Activated CD8-positive, alpha-beta T cell treated with anti-CD3 and anti-CD28 coated beads, Interleukin-2, amount 10 ng/mL, durations not matched to agents 7 days and 5 days (primary cell): ENCODE measurements around the gene CDH13. TPM values are rescaled to one million over a fixed set of nuclear protein-coding genes. Genes with fewer than 3 reads are reported as not detected.

ENCODE experiments used
- ATAC-seq: fragments of 150-1000 bp; cut with Tn5 transposase; one replicate; pipeline ENCODE4 v1.10.0; 2021; ENCODE audit warnings: moderate library complexity
- CTCF ChIA-PET: fragments of 350-600 bp; sonication (Branson Sonifier 250); formaldehyde crosslinking; loops from one replicate; lab custom pipeline; 2021; ENCODE audit warnings: antibody characterized with exemption; lab: Charles Lee
- POLR2A ChIA-PET: fragments of 350-600 bp; sonication (Branson Sonifier 250); formaldehyde crosslinking; loops from one replicate; lab custom pipeline; 2021; ENCODE audit warnings: antibody characterized with exemption; lab: Charles Lee
- DNase-seq: peaks from one replicate; pipeline ENCODE4 v3.0.0-alpha.2; 2020
- H3K27ac Mint-ChIP-seq: one replicate; pipeline ENCODE4 v1.8.0; 2021; ENCODE audit warnings: mild to moderate bottlenecking, mixed read lengths
- H3K27me3 Mint-ChIP-seq: one replicate; pipeline ENCODE4 v1.8.0; 2021; ENCODE audit warnings: low read depth, mixed read lengths
- H3K36me3 Mint-ChIP-seq: one replicate; pipeline ENCODE4 v1.8.0; 2021; ENCODE audit warnings: low read depth, mixed read lengths
- H3K4me1 Mint-ChIP-seq: one replicate; pipeline ENCODE4 v1.8.0; 2021; ENCODE audit warnings: low read depth, mixed read lengths
- H3K4me3 Mint-ChIP-seq: one replicate; pipeline ENCODE4 v1.8.0; 2021; ENCODE audit warnings: mild to moderate bottlenecking, mixed read lengths
- H3K9me3 Mint-ChIP-seq: one replicate; pipeline ENCODE4 v1.8.0; 2022; ENCODE audit warnings: mixed read lengths; ENCODE audit not compliant: insufficient read depth
- total RNA-seq, 2 experiments: library from RNA; stranded (reverse); gene quantifications; one replicate each; pipeline ENCODE4 v1.2.3, GENCODE V29; 2021

Gene CDH13
- total RNA-seq, 2 experiments from 2014 or later, result not detected

DNA sequence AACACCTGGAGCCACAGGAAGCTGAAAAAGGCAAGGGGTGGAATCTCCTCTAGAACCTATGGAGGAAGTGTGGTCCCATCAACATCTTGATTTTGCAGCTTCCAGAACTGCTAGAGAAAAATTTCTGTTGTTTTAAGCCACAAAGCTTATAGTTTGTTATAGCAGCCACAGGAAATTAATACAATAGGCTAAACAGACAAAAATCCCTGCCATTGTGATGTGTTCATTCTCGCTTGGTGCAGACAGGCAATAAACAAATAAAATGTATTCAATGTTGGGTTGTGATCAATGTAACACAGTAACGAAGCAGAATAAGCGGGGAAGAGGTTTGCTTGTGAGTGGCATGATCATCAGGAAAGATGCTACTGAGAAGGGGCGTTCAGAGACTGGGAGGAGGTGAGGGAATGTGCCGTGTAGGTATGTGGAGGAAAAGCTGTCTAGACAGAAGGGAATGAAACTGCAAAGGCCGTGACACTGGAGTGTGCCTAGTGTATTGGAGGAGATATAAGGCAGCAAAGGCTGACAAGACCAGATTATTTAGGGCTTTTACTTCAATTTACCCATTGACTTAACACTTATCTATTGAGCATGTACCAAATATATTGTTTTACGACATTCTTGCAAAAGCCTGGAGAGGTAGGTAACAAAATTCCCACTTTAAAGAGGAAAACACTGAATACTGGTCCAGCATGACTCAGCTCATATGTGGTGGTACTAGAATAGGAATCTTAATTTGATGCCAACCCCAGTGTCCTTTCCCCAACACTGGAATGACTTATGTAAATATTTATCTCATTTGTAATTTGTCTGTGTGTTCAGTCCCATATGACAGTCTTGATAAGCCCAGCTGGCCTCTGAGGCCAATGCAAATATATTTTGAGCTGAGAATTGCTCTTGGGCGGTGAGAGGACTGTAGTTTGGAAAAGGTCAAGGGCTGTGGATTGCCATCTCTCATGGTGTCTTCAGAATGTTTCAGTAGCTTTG lies 375.9 kb downstream of the CDH13 start:
- Mint-ChIP-seq H3K27me3 (no peaks in the 10 kb centered on the region), H3K4me1 (no peaks in the 10 kb centered on the region), H3K9me3 (no peaks in the 10 kb centered on the region), H3K36me3 (no peaks in the 10 kb centered on the region), H3K4me3 (no peak overlapping the region), H3K27ac (no peak overlapping the region)
- POLR2A ChIA-PET, result no interaction called here
- CTCF ChIA-PET, result interaction anchor here (0.6 kb wide), 1 partner anchor 155 kb away, joined by 3 read pairs; no protein-coding TSS in a partner anchor
- DNase-seq (no peak), ATAC-seq (no peak)

DNA sequence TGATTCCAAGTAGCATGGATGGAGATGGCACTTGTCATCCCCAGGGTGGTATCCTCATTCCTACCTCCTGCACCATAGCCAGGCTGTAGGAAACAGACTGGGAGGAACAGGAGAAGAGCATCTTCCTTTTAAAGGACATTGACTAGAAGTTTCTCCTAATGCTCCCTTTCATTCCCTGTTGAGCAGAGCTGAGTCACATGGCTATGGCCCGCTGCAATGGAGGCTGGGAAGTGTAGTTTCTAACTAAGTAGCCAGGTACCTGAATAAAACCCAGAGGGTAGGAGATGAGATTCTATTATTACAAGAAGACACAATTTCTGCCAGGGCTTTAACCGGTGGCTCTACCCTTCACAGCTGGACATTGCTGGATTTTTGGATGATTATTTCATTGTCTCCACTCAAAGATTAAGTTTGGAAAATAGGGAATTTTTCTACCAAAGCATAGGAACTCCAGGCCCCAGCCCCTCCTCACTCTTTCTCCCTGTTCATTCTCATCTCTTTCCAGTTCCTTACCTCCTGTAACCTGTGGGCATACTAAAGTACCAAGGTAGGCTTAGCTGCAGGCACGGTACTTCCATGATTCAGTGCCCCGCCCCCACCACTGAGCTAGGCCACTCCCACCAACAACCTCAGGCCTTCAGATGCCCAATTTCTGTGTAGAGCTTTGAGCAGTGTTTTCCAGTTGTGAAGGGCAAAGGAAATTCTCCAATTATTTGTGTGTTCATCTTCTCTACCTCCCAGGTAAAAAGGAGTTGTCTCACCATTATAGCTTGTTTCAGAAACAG lies 378.3 kb downstream of the CDH13 start:
- H3K4me1 Mint-ChIP-seq, result no peaks in the 10 kb centered on the region
- no peaks in the 10 kb centered on the region for H3K9me3 Mint-ChIP-seq
- ChIA-PET CTCF (no interaction called here), POLR2A (no interaction called here)
- H3K4me3 Mint-ChIP-seq, result no peak overlapping the region
- no peaks in the 10 kb centered on the region for H3K27me3 Mint-ChIP-seq
- ATAC-seq (no peak), DNase-seq (no peak)
- no peaks in the 10 kb centered on the region for H3K36me3 Mint-ChIP-seq
- H3K27ac Mint-ChIP-seq, result no peak overlapping the region

DNA sequence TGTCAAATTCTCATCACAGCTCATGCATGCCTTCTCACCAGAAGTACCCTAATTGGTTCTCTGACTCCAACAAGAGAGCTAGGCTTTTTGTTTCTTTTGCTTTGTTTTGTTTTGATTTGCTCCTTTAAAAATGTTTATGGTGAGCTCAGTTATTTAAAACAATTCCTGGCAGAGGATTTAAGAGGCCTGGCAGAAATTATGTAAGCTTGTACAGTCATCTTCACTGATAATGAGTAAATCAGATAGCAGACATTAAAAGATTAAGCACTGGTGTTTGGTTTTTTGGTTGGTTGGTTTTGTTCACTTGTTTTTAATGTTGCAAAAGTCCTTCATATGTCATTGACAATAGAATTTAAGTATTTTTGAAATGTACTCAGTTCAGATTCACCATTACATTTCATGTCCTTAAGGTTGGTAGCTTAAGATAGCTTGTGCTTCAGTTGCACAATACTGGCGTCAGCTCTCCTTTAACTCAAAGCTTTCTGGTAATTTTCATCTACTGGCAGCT lies 378.9 kb downstream of the CDH13 start:
- ATAC-seq (no peak), DNase-seq (no peak)
- H3K9me3 Mint-ChIP-seq, result no peaks in the 10 kb centered on the region
- H3K4me1 Mint-ChIP-seq, result no peaks in the 10 kb centered on the region
- H3K4me3 Mint-ChIP-seq, result no peak overlapping the region
- H3K27me3 Mint-ChIP-seq, result no peaks in the 10 kb centered on the region
- no peak overlapping the region for H3K27ac Mint-ChIP-seq
- POLR2A ChIA-PET, result no interaction called here
- CTCF ChIA-PET, result no interaction called here
- no peaks in the 10 kb centered on the region for H3K36me3 Mint-ChIP-seq

DNA sequence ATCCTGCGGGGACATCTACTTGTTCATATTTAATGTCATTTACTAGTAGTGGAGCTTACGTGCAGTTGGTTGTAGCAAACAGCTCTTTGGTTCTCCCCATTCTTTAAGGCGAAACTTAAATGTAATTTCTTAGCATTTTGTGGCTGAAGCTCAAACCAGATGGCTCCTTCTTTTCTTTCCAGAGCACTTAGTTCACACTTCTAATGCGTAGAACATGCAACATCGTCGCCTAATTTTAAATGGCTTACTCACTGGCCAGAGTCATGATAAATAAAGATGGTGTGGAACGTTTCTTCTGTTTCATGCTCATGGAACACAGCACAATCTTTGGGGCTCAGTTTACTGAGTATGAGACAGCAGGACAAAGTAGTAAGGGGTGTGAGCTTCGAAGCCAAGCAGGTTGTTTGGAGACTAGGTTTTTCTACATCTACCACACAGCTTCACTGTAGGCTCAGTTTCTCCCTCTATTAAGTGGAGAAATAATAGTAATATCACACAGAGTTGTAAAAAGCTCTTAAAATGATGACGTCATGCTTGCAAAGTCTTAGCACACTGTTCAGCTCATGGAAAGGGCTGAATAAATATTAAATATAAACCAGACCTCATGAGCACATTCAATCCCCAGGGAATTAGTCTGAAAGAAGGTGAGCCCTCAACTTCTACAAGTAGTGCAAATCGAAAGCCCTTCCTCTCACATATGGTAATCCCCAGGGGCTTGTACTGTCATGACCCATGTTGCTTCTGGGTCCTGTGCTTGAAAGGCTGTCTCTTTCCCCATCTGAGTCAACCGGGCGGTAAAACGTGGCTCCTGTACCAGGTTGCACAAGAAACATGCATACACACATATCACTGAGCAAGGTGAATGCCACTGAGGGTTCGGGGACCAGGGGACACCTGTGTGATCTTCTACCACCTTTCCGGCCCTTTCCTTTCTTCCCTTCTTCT lies 384.3 kb downstream of the CDH13 start:
- Mint-ChIP-seq H3K4me3 (no peak overlapping the region), H3K4me1 (no peaks in the 10 kb centered on the region), H3K9me3 (no peaks in the 10 kb centered on the region), H3K27ac (no peak overlapping the region), H3K36me3 (no peaks in the 10 kb centered on the region), H3K27me3 (no peaks in the 10 kb centered on the region)
- DNase-seq, result no peak
- POLR2A ChIA-PET, result no interaction called here
- CTCF ChIA-PET, result no interaction called here
- no peak for ATAC-seq

DNA sequence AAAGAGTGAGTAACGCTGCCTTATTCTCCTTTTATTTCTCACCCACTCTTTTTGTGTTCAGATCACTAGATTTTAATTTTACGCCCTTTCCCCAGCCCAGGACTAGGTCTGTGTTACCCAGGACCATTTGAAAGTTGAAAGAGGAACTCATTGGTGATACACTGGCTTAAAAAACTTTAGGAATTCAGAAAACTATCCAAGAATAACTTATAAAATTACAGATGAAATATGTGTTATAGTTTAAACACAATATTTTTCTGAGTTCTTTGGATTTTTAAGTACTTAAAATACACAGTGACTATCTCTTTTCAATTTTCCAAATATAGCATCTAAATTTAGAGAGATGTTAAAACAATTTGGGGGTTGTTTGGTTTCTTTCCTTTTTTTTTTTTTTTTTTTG lies 385.2 kb downstream of the CDH13 start:
- no peak for DNase-seq
- Mint-ChIP-seq H3K9me3 (no peaks in the 10 kb centered on the region), H3K4me1 (no peaks in the 10 kb centered on the region), H3K27me3 (peaks cover 2% of the 10 kb centered on the region), H3K36me3 (no peaks in the 10 kb centered on the region), H3K4me3 (no peak overlapping the region), H3K27ac (no peak overlapping the region)
- POLR2A ChIA-PET, result no interaction called here
- CTCF ChIA-PET, result no interaction called here
- no peak for ATAC-seq

DNA sequence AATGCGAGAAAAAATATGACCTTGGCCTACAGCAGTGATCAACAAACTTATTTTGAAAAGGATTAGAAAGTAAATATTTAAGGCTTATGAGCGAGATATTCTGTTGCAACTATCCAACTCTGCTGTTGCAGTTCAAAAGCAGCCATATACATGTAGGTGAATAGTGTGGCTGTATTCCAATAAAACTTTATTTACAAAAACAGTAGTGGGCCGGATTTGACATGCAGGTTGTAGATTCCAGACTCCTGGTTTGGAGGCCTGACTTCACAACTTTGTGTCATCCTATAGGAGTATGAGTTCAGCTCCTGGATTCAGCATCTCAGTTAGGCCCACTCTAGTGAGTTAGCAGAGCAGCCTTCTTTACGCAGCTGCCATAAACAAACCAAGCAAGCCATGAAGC lies 386.3 kb downstream of the CDH13 start:
- ATAC-seq, result no peak
- Mint-ChIP-seq H3K9me3 (no peaks in the 10 kb centered on the region), H3K4me3 (no peak overlapping the region), H3K27me3 (peaks cover 2% of the 10 kb centered on the region), H3K4me1 (no peaks in the 10 kb centered on the region), H3K36me3 (no peaks in the 10 kb centered on the region), H3K27ac (no peak overlapping the region)
- ChIA-PET CTCF (no interaction called here), POLR2A (no interaction called here)
- DNase-seq, result no peak

DNA sequence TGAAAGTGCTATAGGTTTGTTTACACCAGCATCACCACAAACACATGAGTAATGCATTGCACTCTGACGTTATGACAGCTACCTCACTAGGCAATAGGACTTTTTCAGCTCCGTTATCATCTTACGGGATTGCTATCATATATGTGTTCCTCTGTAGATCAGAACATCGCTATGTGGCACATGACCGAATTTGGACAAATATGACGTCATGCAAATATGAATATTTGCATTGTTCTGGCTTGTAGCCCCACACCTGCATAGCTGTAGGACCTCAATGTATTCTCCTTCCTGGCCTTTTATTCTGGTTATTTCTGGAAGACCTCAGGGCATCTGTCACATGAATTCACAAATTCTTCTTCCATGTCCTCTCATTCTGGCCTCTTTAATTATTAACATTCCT lies 393.2 kb downstream of the CDH13 start:
- Mint-ChIP-seq H3K4me1 (no peaks in the 10 kb centered on the region), H3K27ac (no peak overlapping the region), H3K4me3 (no peak overlapping the region), H3K36me3 (no peaks in the 10 kb centered on the region), H3K9me3 (no peaks in the 10 kb centered on the region), H3K27me3 (peaks cover 2% of the 10 kb centered on the region)
- CTCF ChIA-PET, result no interaction called here
- ATAC-seq (no peak), DNase-seq (no peak)
- POLR2A ChIA-PET, result no interaction called here

DNA sequence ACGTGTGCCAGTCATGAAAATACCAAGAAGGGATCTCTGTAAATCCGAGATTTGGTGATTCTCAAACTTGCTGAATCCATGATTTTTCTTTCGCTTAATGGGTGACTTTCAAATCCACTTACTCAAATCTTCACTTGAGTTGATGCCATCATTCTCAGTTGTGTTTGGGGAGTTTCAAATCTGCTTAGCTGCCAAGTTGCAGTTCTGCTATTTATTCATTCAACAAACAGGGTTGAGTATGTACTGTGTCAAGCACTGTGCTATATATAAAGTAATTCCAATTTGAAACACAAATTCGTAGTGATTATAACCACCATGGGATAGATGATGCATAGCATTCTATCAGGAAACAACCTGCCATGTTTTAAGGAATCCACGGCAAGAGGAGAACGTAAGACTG lies 394.3 kb downstream of the CDH13 start:
- Mint-ChIP-seq H3K4me1 (no peaks in the 10 kb centered on the region), H3K27me3 (peaks cover 2% of the 10 kb centered on the region), H3K27ac (no peak overlapping the region), H3K36me3 (no peaks in the 10 kb centered on the region), H3K9me3 (no peaks in the 10 kb centered on the region), H3K4me3 (no peak overlapping the region)
- ATAC-seq (no peak), DNase-seq (no peak)
- ChIA-PET POLR2A (no interaction called here), CTCF (no interaction called here)

DNA sequence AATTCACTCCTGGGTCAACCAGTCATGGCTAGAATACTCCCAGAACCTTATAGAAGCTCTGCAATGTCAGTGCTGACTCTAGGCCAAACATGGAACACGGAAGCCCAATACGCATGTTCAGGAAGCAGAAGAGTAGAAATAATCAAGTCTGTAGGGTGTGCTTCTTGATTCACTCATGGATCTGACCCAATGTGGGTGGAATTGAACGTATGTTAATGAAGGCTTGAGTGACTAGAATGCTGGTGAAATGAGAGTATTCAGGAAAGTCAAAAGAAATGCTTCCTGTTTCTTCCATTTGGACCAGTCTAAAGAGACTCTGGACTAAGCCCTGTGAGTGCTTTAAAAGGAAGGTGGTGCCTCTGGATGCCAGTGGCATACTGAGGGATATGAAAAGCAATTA lies 395.0 kb downstream of the CDH13 start:
- no peaks in the 10 kb centered on the region for H3K4me1 Mint-ChIP-seq
- H3K36me3 Mint-ChIP-seq, result no peaks in the 10 kb centered on the region
- H3K9me3 Mint-ChIP-seq, result no peaks in the 10 kb centered on the region
- DNase-seq (no peak), ATAC-seq (no peak)
- no peak overlapping the region for H3K27ac Mint-ChIP-seq
- ChIA-PET POLR2A (no interaction called here), CTCF (no interaction called here)
- peaks cover 2% of the 10 kb centered on the region for H3K27me3 Mint-ChIP-seq
- no peak overlapping the region for H3K4me3 Mint-ChIP-seq

DNA sequence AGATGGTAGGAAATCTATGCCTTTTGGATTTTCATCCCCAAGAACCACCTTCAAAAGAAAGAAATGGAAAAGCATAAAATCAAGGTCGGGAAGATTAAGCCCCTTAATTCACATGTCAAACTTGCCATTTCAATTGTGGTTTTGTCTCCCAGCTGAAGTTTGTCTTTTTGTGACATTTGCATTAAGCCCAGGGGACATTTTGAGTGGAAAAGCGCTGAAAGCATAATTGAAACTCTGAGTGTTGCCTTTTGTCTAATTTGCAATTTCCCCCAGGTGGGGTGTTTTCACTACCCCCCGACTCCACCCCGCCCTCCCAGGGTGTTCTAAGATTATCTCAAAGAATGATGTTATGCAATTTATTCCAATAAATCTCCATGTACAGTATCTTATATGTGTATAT lies 396.2 kb downstream of the CDH13 start:
- ChIA-PET CTCF (no interaction called here), POLR2A (no interaction called here)
- DNase-seq (no peak), ATAC-seq (no peak)
- no peaks in the 10 kb centered on the region for H3K27me3 Mint-ChIP-seq
- no peak overlapping the region for H3K27ac Mint-ChIP-seq
- no peak overlapping the region for H3K4me3 Mint-ChIP-seq
- no peaks in the 10 kb centered on the region for H3K9me3 Mint-ChIP-seq
- no peaks in the 10 kb centered on the region for H3K36me3 Mint-ChIP-seq
- no peaks in the 10 kb centered on the region for H3K4me1 Mint-ChIP-seq

DNA sequence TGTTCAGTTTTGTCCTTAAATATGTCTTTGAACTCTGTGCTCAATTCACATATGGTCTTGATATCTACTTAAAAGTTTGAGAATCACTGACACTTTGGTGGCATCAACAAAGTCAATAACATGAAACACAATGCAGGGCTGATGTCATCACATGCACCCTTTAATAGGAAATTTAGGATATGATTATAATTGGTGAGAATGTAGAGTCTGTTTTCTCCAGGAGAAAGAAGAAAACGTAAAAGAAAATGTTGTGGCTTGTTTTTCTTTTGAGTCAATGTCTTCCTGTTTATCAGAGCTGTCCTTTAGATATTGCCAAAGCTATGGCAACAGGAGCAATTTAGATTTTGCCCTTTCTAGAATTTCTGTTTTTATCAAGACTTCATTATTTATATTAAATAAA lies 396.9 kb downstream of the CDH13 start:
- Mint-ChIP-seq H3K4me3 (no peak overlapping the region), H3K36me3 (no peaks in the 10 kb centered on the region), H3K9me3 (no peaks in the 10 kb centered on the region), H3K4me1 (no peaks in the 10 kb centered on the region), H3K27ac (no peak overlapping the region), H3K27me3 (no peaks in the 10 kb centered on the region)
- ChIA-PET CTCF (no interaction called here), POLR2A (no interaction called here)
- no peak for DNase-seq
- ATAC-seq, result no peak
